ENCODE measurements around the gene PPM1L.
"Not testable (repeated sequence)": the region's sequence is repeated elsewhere in the genome, so short reads cannot be mapped to it uniquely, and the experiment has no call there.

Gene PPM1L

DNA sequence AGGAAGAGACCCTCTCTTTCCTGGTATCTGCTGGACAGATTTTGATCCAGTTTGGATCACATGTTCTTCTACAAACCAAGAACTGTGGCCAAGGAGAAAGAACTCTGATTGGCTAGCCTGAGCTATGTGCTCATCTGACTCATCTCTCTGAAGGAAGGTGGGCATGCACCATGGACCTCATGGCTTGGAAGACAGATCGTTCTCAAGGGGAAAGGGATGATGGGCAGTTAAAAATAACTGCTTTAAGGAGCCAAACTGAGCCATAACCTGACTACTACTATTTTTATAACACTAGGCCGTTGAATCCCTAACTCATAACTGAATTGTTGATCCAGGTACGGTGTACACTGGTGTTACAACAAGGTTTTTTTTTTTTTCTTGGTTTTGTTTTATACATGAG lies 236.7 kb downstream of the PPM1L start:
- DNase-seq, result no peak

DNA sequence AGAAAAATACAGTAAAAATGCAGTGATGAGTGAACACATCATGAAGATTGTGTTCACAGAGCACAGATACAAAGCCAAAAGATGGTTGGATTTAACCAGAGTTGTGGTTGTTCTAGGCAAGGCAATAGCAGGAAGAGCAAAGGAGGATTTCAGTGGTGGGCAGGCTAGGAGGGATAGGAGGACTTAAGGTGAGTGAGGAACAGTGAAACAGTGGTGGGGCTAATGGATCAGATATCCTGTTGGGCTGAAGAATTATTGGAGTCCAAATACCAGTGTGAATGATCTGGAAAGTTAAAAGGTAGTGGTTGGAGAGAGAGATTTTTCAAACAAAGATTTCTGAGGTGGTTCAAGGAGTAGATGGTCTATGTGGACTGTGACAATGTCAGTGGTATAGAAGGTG lies 240.8 kb downstream of the PPM1L start:
- no peak for DNase-seq

DNA sequence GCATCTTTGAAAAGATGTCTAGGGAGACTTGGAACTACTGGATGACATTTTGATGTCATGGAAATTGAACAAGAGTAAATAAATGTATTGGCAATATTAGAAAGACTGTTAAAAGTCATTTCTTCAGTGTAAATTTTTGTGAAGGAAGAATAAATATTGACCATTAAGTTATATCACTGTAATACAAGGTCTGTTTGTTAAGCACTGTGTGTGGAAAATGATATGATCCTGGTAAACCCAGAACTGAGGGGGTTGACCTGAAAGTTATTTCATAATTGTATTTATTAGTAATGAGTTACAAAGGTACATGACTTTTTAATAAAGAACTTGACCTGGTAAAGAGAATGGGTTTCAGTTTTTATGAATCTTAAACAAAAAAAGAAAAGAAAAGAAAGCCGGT lies 242.6 kb downstream of the PPM1L start:
- no peak for DNase-seq

DNA sequence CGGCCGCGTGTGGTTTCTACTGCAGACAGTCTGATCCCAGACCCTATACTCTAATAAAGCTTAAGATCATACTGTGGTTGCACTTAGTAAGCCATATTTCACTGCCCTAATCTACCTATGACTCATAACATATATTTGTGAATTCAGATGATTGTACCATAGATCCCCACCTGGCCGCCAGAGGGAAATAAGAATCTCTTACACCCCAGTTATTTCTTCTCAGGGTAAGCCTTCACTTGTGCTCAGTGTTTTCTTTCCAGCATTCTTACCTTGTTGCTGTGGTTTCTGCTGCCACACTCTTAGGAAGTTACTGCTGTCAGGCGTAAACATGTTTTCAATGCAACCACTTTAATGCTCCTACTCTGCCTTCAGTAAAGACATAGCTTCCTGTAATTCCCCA lies 243.2 kb downstream of the PPM1L start:
- DNase-seq, result no peak

DNA sequence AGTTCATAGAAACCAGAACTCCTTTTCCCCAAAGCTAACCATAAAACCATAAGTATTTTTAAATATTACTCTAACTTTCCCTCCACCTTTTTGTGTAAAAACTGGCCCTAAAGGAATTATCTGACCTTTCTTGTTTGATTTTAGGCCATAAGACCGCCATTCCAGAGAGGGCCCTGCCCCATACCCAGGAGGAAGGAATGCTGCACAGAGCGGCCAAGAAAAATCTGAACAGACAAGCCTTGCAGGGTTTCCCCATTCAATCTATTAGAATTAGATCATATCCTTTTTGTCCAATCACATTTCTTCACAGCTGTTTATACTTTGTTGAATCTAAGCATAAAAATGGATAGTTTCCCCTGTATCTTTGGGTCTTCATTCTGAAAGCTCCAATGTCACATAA lies 252.1 kb downstream of the PPM1L start:
- DNase-seq, result no peak

DNA sequence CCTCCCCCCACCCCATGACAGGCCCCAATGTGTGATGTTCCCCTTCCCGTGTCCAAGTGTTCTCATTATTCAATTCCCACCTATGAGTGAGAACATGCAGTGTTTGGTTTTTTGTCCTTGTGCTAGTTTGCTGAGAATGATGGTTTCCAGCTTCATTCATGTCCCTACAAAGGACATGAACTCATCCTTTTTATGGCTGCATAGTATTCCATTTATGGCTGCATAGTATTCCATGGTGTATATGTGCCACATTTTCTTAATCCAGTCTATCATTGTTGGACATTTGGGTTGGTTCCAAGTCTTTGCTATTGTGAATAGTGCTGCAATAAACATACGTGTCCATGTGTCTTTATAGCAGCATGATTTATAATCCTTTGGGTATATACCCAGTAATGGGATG lies 254.1 kb downstream of the PPM1L start:
- DNase-seq, result not testable (repeated sequence)

DNA sequence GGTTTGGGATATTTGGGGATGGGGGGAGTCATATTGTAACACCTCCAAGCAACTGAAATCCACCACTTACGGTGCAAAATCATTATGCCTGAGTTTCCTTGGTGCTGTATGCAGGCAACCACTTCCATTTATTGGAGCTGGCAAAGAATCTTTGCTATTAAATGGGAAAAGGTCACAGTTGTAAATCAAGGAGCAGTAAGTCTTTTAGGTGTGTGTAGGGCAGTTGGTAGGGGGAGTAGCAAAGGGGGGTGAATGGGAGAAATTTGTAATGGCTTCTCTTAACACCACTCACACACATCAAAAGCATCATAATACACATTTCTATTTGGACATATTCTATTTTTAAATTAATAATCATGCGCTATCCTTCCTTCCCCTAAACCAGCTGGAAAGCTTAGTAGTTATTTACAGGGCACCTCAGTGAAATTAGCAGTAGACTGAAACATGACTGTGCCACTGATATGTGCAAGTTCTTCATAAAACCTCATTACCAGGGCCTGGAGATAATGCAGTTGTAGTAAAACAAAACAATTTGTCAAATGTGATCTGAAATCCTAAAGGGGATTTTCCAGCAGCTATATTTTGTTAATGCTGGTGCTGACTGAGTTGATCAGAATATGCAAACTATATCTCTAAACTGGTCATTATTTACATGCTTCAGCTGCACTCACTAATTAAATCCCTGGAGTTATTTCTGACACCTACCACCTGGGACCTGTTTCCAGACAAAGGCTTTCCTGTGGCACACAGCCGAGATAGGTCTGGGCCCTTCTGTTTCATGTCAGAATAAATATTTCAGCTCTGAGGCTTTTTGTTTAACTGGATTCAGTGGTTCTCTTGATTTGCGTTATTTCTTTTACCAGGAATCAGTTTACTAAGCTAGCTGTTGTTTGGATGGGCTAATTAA lies 259.1 kb downstream of the PPM1L start:
- no peak for DNase-seq

DNA sequence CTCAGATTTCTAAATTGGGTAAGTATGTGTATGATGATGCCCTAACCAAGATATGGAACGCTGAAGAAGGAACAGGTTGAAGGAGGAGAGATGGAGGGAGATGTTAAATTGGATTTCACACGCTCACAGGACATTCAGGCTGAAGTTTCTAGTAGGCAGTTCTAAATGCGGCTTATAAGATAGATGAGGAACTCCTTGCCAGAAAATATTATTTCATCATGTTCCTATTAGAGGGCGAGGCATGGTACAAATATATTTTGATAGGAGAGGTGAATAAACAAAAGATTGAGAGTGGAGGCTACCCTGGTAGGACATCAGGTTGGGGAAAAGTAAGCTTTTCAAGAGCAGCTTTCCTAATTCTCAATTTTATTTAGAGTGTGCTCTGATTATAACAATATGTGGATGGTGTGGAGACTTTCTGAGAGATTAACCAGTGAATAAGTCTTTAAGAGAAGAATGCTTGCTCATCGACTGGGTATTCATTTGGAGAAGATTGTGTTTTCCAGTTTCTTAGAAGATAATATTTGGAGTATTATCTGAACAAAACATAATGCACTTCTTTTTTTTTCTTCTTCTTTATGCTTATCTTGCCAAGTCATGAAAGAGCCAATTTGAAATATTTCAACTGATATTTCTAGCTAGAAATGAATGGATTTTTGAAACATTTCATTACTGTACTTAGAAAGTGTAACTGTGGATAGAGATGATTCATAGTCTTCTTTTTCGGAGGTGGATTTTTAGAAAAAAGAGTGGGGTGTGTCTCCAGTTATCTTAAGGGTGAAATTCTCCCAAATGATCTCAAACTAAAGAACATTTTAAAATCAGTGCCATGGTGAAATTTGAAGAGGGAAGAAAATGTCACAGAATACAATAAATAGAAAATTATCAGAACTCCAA lies 260.6 kb downstream of the PPM1L start:
- DNase-seq, result no peak

DNA sequence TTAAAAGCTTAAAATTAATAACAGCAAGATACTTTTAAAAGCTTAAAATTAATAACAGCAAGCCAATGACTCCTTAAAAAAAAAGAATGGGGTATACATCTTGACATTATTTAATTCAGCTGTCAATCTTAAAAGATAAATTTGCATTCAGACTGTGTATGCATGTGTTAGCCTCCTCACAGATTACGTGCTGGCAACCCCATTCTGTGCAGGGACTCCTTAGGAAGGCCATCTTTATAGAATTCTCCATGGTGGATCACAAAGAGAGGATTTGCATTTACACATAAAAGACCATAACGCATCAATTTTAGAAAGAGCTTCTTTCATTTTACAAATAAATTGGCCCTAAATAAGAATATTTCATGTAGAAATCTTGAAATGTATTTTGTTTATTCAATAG lies 261.9 kb downstream of the PPM1L start:
- DNase-seq, result no peak

DNA sequence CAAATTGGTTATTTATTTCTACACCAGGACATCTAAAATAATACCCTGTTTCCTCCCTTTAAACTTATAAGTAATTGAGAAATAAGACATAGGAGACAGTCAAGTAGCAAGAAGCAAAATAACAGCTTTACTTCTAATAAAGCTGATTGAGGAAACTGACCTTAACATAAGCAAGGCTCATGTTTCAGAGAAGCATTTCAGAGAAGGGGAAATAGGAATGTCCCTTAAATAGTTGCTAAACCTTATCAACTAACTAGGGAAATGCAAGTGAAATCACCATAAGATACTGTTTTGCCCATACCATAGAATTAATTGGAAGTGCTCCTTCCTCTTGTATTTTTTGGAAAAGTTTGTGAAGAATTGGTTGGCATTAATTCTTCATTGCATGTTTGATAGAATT lies 264.2 kb downstream of the PPM1L start:
- no peak for DNase-seq

DNA sequence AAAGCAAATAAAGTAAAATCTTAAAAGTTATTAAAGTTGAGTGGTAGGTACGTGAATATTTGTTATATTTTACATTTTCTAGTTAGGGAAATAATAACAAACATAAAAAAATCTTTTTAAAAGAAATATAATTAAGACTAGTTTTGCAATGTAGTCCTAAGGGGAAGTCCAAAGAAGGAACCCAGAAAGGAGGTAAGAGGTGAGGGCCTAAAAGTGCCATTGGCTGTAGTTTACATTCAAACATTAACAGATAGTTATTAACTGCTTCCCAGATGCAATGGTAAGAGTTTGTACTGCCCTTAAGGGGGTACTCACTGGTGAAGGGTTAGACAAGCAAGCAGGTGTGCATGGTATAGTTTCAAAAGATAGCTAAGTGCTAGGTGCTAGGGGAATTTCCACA lies 269.9 kb downstream of the PPM1L start:
- no peak for DNase-seq

DNA sequence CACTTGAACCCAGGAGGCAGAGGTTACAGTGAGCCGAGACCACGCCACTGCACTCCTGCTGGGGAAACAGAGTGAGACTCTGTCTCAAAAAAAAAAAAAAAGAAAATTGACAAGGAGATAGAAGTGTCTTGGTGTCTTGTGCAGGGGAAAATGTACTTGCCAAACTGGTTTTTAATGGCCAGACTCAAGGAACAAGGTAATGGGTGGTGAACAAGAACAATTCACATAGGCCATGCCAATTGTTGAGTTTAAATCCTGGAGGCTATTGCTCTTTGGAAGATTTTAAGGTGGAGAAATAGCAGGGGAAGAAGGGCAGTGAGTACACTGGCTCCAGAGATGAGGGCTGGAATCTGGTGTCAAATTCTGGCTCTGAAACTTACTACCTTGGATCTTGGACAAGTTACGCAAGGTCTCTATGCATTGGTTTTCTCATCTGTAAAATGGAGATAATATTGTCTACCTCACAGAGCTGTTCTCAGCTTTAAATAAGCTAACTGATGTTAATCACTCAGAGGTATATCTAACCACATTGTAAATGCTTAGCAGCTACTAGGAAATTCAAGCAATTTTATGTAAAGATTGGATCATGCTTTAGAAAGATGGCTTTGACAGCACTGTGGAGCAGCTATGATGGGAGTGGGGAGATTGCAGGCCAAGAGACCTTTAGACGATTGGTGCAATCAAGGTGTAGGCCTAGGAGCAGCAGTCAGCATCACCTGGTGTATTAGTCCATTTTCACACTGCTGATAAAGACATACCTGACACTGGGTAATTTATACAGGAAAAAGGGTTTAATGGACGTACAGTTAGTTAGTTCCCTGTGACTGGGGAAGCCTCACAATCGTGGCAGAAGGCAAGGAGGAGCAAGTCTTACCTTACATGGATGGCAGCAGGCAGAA lies 270.8 kb downstream of the PPM1L start:
- DNase-seq, result no peak

DNA sequence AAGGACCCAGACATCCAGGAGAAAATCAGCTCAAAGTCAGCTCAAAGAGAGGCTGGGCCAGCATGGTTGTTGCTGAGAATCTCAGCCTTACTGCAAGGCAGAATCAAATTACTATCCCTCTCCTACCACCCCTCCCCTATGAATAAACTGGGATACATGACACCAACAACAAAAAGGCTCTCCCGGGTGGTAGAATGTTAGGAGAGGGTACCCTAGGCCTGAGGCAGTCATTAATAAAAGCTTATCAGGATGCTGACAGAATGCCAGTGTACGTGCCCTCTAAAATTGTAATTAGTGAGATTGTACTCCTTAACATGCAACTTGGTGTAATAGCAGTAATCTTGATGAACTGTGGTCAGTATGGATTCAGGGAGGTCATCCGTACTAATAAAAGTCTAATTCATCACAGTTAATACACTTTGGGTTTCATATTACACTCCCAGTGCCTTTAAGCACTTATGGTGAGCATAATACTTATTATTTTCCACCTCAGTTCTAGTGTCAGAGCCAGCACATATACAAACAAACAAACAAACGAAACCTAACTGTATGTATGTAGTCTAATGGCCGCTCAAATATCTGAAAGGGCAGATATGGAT lies 272.6 kb downstream of the PPM1L start:
- no peak for DNase-seq

DNA sequence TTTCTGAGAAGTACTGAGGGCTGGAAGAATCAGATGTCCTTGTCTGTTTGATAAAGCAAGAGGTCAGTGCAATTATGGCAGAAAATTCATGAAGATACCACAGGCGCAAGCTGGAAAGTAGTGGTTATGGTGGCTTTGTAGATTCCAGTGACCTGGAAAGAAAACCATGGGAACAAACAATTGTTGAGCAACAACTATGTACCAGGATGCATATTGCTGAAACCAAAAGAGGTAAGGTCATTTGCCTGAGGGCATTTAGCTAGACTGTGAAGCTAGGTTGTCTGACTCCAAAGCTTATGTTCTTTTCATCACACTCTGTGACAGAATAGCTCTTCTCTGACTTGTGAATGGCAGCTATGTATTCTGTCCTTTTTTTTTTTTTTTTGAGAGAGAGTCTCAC lies 275.1 kb downstream of the PPM1L start:
- no peak for DNase-seq

DNA sequence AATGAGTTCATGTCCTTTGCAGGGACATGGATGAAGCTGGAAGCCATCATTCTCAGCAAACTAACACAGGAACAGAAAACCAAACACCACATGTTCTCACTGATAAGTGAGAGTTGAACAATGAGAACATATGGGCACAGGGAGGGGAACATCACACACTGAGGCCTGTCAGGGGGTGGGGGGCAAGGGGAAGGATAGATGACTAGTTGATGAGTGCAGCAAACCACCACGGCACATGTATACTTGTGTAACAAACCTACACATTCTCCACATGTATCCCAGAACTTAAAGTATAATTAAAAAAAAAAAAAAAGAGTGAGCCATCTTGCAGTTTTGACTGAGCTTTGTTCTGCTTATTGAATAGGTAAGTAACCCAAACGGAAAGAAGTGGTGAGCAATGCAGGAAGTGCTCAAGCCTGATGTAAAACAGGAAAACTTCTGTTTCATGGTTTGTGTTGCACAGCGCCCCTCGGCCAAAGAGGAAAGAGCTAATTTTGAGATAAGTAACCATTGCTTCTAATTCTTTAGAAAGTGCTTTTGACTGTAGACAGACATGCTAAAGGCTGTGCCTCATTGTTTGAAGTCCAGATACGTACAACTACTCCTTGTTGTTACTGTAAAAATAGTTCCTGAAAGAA lies 279.0 kb downstream of the PPM1L start:
- not testable (repeated sequence) for DNase-seq

DNA sequence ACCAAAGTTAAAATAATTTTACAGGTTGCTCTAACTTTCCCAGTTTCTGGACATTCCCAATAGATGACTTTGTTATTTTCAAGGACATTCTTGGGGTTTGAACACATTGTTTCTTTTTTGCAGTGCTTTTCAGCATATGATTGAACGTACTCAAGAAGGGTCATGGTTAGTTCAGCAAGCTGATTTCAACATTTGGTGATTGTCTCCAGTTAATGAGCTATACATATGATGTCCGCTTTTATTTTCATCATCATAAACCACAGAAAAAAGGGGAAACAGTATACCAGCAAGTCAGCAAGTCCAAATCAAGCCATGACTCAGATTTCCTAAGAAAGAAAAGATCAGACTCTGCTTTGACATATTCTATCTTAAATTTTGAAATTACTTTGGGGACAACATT lies 279.7 kb downstream of the PPM1L start:
- DNase-seq, result no peak

DNA sequence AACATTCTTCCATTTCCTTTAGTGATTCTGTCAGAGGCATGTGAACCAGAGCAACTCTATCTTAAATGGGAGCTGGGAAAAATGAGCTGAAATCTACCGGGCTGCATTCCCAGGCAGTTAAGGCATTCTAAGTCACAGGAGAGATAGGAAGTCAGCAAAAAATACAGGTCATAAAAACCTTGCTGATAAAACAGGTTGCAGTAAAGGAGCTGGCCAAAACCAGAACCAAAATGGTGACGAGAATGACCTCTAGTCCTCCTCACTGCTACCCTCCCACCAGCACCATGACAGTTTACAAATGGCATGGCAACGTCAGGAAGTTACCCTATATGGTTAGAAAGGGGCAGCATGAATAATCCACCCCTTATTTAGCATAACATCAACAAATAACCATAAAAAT lies 282.7 kb downstream of the PPM1L start:
- DNase-seq, result no peak

DNA sequence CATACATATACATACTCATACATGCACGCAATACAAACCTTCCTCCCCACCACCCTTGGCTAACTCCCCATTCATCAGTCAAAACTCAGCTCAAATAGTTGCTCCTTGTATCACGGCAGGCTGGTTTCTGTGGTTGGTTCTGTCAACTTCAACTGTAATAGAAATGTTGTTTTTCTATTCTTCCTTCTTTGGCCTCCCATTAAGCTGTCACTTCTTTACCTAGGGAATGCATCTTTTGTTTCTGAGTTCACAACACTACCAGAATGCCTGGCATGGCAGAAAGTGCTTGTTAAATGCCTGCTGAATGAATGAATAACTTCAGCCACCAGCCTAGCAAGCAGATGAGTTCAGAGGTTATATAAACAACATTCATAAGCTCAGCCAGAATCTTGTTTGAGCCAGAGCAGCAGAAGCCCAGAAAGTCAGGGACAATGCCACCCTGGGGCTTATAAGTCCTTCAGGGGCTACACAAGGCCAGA lies 286.0 kb downstream of the PPM1L start:
- DNase-seq, result no peak

DNA sequence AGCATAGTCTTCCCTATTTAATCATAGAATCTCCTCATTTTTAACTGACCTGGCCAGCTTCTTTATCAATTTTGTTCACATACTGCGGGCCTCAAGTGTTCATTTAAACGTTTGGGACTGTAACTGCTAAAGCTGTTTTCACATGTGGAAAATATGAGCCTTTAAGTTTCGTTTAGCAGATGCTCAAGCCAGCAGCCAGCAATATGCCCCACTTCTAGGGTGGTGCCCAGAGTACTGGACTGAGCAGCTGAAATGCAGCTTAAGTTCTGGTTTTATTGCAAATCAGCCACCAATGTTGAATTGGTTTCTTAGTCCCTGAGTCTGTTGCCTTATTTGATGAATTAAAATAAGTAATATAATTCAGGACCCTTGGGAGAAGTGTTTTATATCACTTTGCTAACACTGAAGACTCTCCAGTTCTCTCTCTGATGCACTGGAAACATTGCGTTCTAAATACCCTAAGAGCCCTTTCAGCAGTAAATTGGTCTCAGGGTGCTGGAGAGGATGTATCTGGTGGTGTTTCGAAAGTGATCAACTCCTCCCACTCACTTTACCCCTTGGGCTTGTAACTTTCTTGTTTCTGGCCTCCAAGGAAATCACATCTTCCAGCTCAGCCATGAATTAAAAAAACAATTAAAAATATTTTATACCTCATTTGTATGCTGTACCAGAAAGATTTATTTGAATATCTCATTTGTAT lies 287.5 kb downstream of the PPM1L start:
- no peak for DNase-seq

DNA sequence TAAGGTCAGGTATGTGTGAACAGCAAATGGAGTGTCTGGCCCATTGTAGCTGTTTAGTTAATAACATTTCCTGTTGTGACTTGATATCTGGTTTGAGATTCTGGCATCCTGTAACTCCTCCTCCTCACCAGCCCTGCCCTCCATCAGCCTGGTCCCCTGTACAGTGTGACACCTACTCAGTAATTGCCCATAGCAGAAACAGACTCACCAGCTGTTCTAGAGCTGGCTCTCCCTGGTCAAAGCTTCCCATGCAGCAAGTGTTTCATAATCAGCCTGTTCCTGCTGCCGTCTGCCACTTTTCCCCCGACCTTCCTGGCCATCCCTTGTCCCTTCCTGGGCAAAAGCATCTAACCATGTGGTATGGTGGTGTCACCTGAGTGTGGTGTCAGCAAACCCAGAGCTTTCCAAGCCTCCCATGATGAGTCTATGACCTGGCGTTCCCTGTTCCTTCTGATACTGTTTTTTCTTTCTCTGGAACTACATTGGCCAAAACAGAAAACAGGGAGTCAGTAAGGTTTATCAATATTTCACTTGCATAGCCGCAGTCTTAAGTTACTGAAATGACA lies 293.7 kb downstream of the PPM1L start:
- no peak for DNase-seq

DNA sequence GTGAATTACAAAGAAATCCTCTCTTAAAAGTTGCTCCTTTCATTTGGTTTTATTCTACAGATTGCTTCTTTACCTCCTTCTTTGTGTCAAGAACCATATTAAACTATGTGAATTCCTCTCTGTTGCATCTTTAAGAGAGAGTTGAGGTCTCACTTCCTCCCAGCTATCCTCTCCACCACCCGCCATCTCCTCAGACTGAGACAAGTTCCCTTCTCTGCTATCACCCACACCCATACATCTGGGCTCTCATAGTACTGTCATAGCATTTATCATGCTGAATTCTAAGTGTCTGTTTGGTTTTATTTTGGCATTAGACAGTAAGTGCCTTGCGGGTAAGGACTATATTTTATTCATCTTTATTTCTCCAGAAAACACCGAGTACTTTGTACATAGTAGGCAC lies 294.9 kb downstream of the PPM1L start:
- no peak for DNase-seq
